SU-DHL-6 (cell line): ENCODE results near the gene CMTR1.

Experiments used
- H2AFZ ChIP-seq: fragments of 200-600 bp; sonication (generic); 2 replicates; pipeline ENCODE4 v1.6.1; 2014; ENCODE audit warnings: low read depth, mild to moderate bottlenecking, moderate library complexity, mixed read lengths, antibody characterized with exemption, low read length; ENCODE audit not compliant: severe bottlenecking
- H3F3A ChIP-seq: fragments of 200-600 bp; shearing (Covaris generic); 2 replicates; pipeline ENCODE4 v1.6.0; 2016; ENCODE audit warnings: antibody characterized with exemption, mild to moderate bottlenecking; ENCODE audit not compliant: insufficient read depth
- H3K27ac ChIP-seq: fragments of 200-600 bp; sonication (generic); 2 replicates; pipeline ENCODE4 v1.5.1; 2016; ENCODE audit warnings: low read depth, mild to moderate bottlenecking, low read length, moderate library complexity, mixed read lengths
- H3K27me3 ChIP-seq: fragments of 200-600 bp; sonication (generic), shearing (Covaris generic); 2 replicates; pipeline ENCODE4 v1.6.0; 2014; ENCODE audit warnings: mild to moderate bottlenecking, low read length
- H3K36me3 ChIP-seq: fragments of 200-600 bp; sonication (generic); 2 replicates; pipeline ENCODE4 v1.6.1; 2014; ENCODE audit warnings: mild to moderate bottlenecking, low read length, mixed read lengths
- H3K4me2 ChIP-seq: fragments of 300-600, 200-600 bp; shearing (Covaris generic), sonication (generic); 2 replicates; pipeline ENCODE4 v1.6.0; 2014; ENCODE audit warnings: low read length, low read depth, mild to moderate bottlenecking; ENCODE audit not compliant: poor library complexity, severe bottlenecking
- H3K4me3 ChIP-seq: fragments of 200-600 bp; sonication (generic); 2 replicates; pipeline ENCODE4 v1.5.1; 2014; ENCODE audit warnings: antibody characterized with exemption, low read length, mild to moderate bottlenecking, mixed read lengths; ENCODE audit not compliant: insufficient read depth, poor library complexity, severe bottlenecking
- H3K79me2 ChIP-seq: fragments of 200-600 bp; sonication (generic); 2 replicates; pipeline ENCODE4 v1.6.1; 2014; ENCODE audit warnings: mild to moderate bottlenecking, low read length, moderate library complexity; ENCODE audit not compliant: insufficient read depth
- H3K9ac ChIP-seq: fragments of 200-600 bp; sonication (generic); 2 replicates; pipeline ENCODE4 v1.7.0; 2014; ENCODE audit warnings: mild to moderate bottlenecking, low read length
- H3K9me2 ChIP-seq: fragments of 200-600 bp; sonication (generic); replicated peaks from 2 replicates; pipeline ENCODE4 v1.6.1; 2014; ENCODE audit warnings: low read length; ENCODE audit not compliant: insufficient read depth
- H3K9me3 ChIP-seq: fragments of 200-600 bp; sonication (generic); 2 replicates; pipeline ENCODE4 v1.6.1; 2014; ENCODE audit warnings: low read length, mixed read lengths; ENCODE audit not compliant: insufficient read depth
- H4K20me1 ChIP-seq: fragments of 200-600 bp; sonication (generic); 2 replicates; pipeline ENCODE4 v1.6.1; 2014; ENCODE audit warnings: low read depth, mild to moderate bottlenecking, antibody characterized with exemption, low read length, moderate library complexity, mixed read lengths
- CTCF ChIP-seq: fragments of 200-600 bp; sonication (generic); IDR thresholded peaks from one replicate; pipeline ENCODE4 v1.5.1; 2017; ENCODE audit warnings: antibody characterized with exemption, mild to moderate bottlenecking, low read length, moderate library complexity; ENCODE audit not compliant: insufficient read depth, poor library complexity, severe bottlenecking
- EZH2phosphoT487 ChIP-seq: fragments of 200-600 bp; sonication (generic), shearing (Covaris generic); conservative IDR thresholded peaks from 2 replicates; pipeline ENCODE4 v1.6.1; 2018; ENCODE audit warnings: mild to moderate bottlenecking, antibody characterized with exemption, low read length, moderate library complexity, mixed read lengths

The CMTR1 gene

DNA sequence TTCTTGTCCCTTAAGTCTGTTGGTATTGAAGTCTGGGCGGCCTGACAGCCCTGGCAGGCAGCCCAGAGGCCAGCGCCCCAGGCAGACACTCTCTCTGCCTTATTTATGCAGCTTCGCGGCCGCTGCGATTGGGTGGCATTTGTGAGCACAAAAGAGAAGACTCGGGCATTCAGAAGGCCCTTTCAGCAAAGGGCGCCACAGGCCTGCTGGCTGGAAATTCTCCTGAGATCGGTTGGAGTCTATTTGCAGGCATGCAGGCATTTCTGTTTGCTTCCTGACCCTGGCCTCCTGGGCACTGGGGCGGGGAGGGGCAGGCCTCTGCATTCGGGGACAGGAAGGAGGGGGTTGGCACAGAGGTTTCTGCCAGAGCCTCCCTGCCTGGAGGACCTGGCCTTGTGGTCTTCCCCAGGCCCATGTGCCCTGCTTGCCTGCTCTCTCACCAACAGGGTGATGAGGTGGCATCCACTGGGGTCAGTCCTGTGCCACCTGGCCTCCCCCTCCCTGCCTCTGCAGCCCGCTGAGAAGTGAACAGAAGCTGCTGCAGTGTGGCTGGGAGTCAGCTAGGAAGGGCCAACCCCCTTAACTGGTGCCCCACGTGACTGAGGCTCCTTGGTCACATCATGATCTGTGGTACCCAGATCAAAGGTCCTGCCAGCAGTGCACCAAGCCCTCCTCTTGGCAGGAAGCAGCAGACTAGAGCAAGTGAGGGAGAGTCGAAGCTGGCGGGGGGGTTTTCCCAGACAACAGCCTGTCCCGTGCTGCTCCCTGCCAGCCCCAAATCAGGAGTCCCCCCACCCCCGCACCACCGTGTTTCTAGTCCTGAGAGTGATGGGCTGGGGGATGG lies 83.3 kb downstream of the CMTR1 start:
- Histone ChIP-seq H3F3A (no peaks in the 10 kb centered on the region), H3K79me2 (no peaks in the 10 kb centered on the region), H2AFZ (no peak overlapping the region), H3K9me2 (no peaks in the 10 kb centered on the region), H4K20me1 (no peaks in the 10 kb centered on the region), H3K4me3 (no peak overlapping the region), H3K4me2 (no peak overlapping the region), H3K27ac (no peak overlapping the region), H3K27me3 (no peaks in the 10 kb centered on the region), H3K36me3 (no peaks in the 10 kb centered on the region), H3K9me3 (no peaks in the 10 kb centered on the region), H3K9ac (no peak overlapping the region)
- TF ChIP-seq CTCF, result no peak
- TF ChIP-seq EZH2phosphoT487, result no peak

DNA sequence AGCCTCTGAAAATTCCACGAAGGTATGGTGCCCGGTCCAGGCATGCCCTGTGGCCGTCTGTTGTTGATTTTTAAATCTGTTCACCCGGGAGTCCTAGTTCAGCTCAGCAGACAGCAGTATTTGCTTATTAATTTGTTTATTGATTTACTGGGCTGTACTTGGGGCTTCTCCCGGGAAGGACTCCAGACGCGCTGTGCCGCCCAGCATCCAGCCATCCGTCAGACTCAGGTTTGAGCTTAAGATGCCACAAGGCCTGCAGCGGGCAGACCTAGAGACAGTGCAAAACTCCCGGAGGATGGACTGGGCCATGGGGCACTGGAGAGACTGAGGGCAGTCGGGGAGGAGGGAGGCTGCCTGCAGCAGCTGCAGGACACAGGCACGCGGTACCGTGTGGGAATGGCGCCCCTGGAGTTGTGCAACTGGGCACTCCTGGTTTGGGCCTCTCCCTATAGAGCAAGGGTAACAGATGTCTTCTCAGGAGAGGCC lies 83.9 kb downstream of the CMTR1 start:
- Histone ChIP-seq H3K27me3 (no peaks in the 10 kb centered on the region), H3K79me2 (no peaks in the 10 kb centered on the region), H3K9me2 (no peaks in the 10 kb centered on the region), H3K27ac (no peak overlapping the region), H3K9me3 (no peaks in the 10 kb centered on the region), H4K20me1 (no peaks in the 10 kb centered on the region), H2AFZ (no peak overlapping the region), H3K4me3 (no peak overlapping the region), H3K4me2 (no peak overlapping the region), H3F3A (no peaks in the 10 kb centered on the region), H3K36me3 (no peaks in the 10 kb centered on the region), H3K9ac (no peak overlapping the region)
- TF ChIP-seq CTCF, result no peak
- no peak for TF ChIP-seq EZH2phosphoT487

DNA sequence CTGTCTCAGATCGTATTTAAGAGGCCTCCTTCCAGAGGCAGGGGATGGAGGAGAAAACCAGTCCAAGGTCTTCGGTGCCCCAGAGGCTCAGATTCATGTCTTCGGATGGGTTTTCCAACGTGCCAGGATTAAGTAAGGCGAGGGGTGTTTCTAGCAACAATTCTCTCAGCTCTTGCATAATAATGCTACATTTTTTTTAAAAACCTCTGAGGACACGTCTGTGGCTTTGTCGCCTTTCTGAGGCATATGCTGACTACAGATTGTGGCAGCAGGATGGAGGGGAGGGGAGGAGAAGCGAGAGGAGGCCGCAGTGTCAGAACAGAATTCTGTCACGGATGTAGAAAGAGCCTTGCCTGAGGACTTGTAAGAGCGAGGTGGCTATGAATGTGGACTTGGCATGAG lies 84.4 kb downstream of the CMTR1 start:
- H3K27me3 ChIP-seq, result no peaks in the 10 kb centered on the region

More for the DNA sequence above, 84.4 kb downstream of the CMTR1 start:
- no peak overlapping the region for H3K9ac ChIP-seq
- no peaks in the 10 kb centered on the region for H3K79me2 ChIP-seq
- H3F3A ChIP-seq, result no peaks in the 10 kb centered on the region
- H2AFZ ChIP-seq, result no peak overlapping the region
- H3K27ac ChIP-seq, result no peak overlapping the region
- no peaks in the 10 kb centered on the region for H4K20me1 ChIP-seq
- no peak overlapping the region for H3K4me3 ChIP-seq
- no peaks in the 10 kb centered on the region for H3K36me3 ChIP-seq
- no peaks in the 10 kb centered on the region for H3K9me2 ChIP-seq
- H3K9me3 ChIP-seq, result no peaks in the 10 kb centered on the region
- TF ChIP-seq EZH2phosphoT487 (no peak), CTCF (no peak)
- H3K4me2 ChIP-seq, result no peak overlapping the region
